Measurements from ENCODE around the gene GK. TPM values are rescaled to one million over a fixed set of nuclear protein-coding genes. Genes with fewer than 3 reads are reported as not detected.
A peak's percentile ranks its signal among the peaks of the same experiment; 100 is the strongest.

GK gene
- total RNA-seq, 1 experiment from 2014 or later, result 6.3 TPM

GRCh38 chrX:30618160-30618765, 35.0 kb upstream of the GK start:
- ChIA-PET POLR2A (ENCODE audit: low non-redundant PET) (no interaction called here), CTCF (no interaction called here)
- intact Hi-C loops (cut with micrococcal nuclease; ENCODE audit: unreplicated experiment), result no loop called here
- Histone ChIP-seq H3K27me3 (replicated peaks; ENCODE audit: insufficient read depth, low read depth, low read length, poor library complexity) (no peaks in the 10 kb centered on the region), H3K9me3 (ENCODE audit: low read depth, low read length, poor library complexity, severe bottlenecking) (peaks cover 8% of the 10 kb centered on the region), H3K27ac (ENCODE audit: low read depth, low read length, poor library complexity, severe bottlenecking) (no peak overlapping the region), H3K4me3 (ENCODE audit: low read depth, low read length, poor library complexity, severe bottlenecking) (no peak overlapping the region), H3K4me1 (ENCODE audit: insufficient read depth, low read length, poor library complexity, severe bottlenecking) (no peaks in the 10 kb centered on the region), H3K36me3 (ENCODE audit: insufficient read depth, low read length, poor library complexity, severe bottlenecking) (no peaks in the 10 kb centered on the region)
- TF ChIP-seq EZH2 (IDR thresholded peaks at IDR 0.05; ENCODE audit: borderline replicate concordance, low read depth, low read length, poor library complexity, severe bottlenecking) (no peak), CTCF (conservative IDR thresholded peaks at IDR 0.05; ENCODE audit: low read depth, low read length) (peak; percentile 21; the same call in 1 of the 2 replicates)
- no TSS peak for BruUV-seq (replicated peaks)
- DNase-seq (ENCODE audit: low spot score), result no peak

- ChIA-PET POLR2A (ENCODE audit: low non-redundant PET) (no interaction called here), CTCF (no interaction called here)
- Histone ChIP-seq H3K9me3 (ENCODE audit: low read depth, low read length, poor library complexity, severe bottlenecking) (peaks cover 8% of the 10 kb centered on the region), H3K27ac (ENCODE audit: low read depth, low read length, poor library complexity, severe bottlenecking) (no peak overlapping the region), H3K4me3 (ENCODE audit: low read depth, low read length, poor library complexity, severe bottlenecking) (no peak overlapping the region), H3K4me1 (ENCODE audit: insufficient read depth, low read length, poor library complexity, severe bottlenecking) (no peaks in the 10 kb centered on the region), H3K36me3 (ENCODE audit: insufficient read depth, low read length, poor library complexity, severe bottlenecking) (no peaks in the 10 kb centered on the region), H3K27me3 (replicated peaks; ENCODE audit: insufficient read depth, low read depth, low read length, poor library complexity) (no peaks in the 10 kb centered on the region)
- DNase-seq (ENCODE audit: low spot score), result no peak
- BruUV-seq (replicated peaks), result no TSS peak
- TF ChIP-seq CTCF (conservative IDR thresholded peaks at IDR 0.05; ENCODE audit: low read depth, low read length), result no peak
- TF ChIP-seq EZH2 (IDR thresholded peaks at IDR 0.05; ENCODE audit: borderline replicate concordance, low read depth, low read length, poor library complexity, severe bottlenecking), result no peak
- intact Hi-C loops (cut with micrococcal nuclease; ENCODE audit: unreplicated experiment), result no loop called here
These were observed 33.1 kb upstream of the GK start for GRCh38 chrX:30620125-30620524.

- no peaks in the 10 kb centered on the region for H3K36me3 ChIP-seq (ENCODE audit: insufficient read depth, low read length, poor library complexity, severe bottlenecking)
- TF ChIP-seq EZH2 (IDR thresholded peaks at IDR 0.05; ENCODE audit: borderline replicate concordance, low read depth, low read length, poor library complexity, severe bottlenecking) (no peak), CTCF (conservative IDR thresholded peaks at IDR 0.05; ENCODE audit: low read depth, low read length) (no peak)
- ChIA-PET POLR2A (ENCODE audit: low non-redundant PET) (no interaction called here), CTCF (no interaction called here)
- DNase-seq (ENCODE audit: low spot score), result peak; percentile 16
- intact Hi-C loops (cut with micrococcal nuclease; ENCODE audit: unreplicated experiment), result no loop called here
- no TSS peak for BruUV-seq (replicated peaks)
- H3K9me3 ChIP-seq (ENCODE audit: low read depth, low read length, poor library complexity, severe bottlenecking), result peaks cover 8% of the 10 kb centered on the region
- H3K27ac ChIP-seq (ENCODE audit: low read depth, low read length, poor library complexity, severe bottlenecking), result no peak overlapping the region
- H3K4me1 ChIP-seq (ENCODE audit: insufficient read depth, low read length, poor library complexity, severe bottlenecking), result no peaks in the 10 kb centered on the region
- no peaks in the 10 kb centered on the region for H3K27me3 ChIP-seq (replicated peaks; ENCODE audit: insufficient read depth, low read depth, low read length, poor library complexity)
- H3K4me3 ChIP-seq (ENCODE audit: low read depth, low read length, poor library complexity, severe bottlenecking), result no peak overlapping the region
These were observed 32.1 kb upstream of the GK start for GRCh38 chrX:30620980-30621618.

Measured in A673 (cell line).